Natural killer cell (primary cell): ENCODE data around the gene RALGPS2. TPM values are rescaled to one million over a fixed set of nuclear protein-coding genes. Genes with fewer than 3 reads are reported as not detected.
"Not testable (repeated sequence)": the region's sequence is repeated elsewhere in the genome, so short reads cannot be mapped to it uniquely, and the experiment has no call there.

Source experiments
- ATAC-seq, 3 donors: fragments of 150-1000 bp in 2 of 3; fragments of 200-7000 bp in 1 of 3; cut with Tn5 transposase; 1 replicate in 1 of 3; 2 replicates in 2 of 3; pipeline ENCODE4 v1.10.0; 2021; ENCODE audit warnings: mild to moderate bottlenecking in 2 of 3, moderate library complexity in 2 of 3
- DNase-seq, 2 donors: peaks; one replicate each; pipeline versions ENCODE4 v3.0.0 to v3.0.0-alpha.2; 2013 to 2021; ENCODE audit warnings: mixed read lengths in 1 of 2
- H3K27ac ChIP-seq: one replicate; pipeline ENCODE4 v1.5.1; 2013; ENCODE audit warnings: mild to moderate bottlenecking, low read length
- H3K27me3 ChIP-seq: one replicate; pipeline ENCODE4 v1.6.1; 2013; ENCODE audit warnings: low read length; ENCODE audit not compliant: control insufficient read depth, insufficient read depth
- H3K36me3 ChIP-seq: one replicate; pipeline ENCODE4 v1.6.1; 2013; ENCODE audit warnings: low read length; ENCODE audit not compliant: control insufficient read depth, insufficient read depth
- H3K4me1 ChIP-seq: one replicate; pipeline ENCODE4 v1.6.1; 2013; ENCODE audit warnings: low read length; ENCODE audit not compliant: control insufficient read depth, insufficient read depth
- H3K4me3 ChIP-seq: one replicate; pipeline ENCODE4 v1.5.1; 2013; ENCODE audit warnings: low read length
- H3K9me3 ChIP-seq: one replicate; pipeline ENCODE4 v1.6.1; 2013; ENCODE audit warnings: low read length; ENCODE audit not compliant: control insufficient read depth, insufficient read depth
- H3K27ac Mint-ChIP-seq, 2 donors: one replicate each; pipeline ENCODE4 v1.8.0; 2022; ENCODE audit warnings: mild to moderate bottlenecking in 2 of 2, mixed read lengths in 2 of 2, moderate library complexity in 1 of 2
- H3K27me3 Mint-ChIP-seq, 2 donors: one replicate each; pipeline ENCODE4 v1.8.0; 2022; ENCODE audit warnings: low read depth in 2 of 2, mixed read lengths in 2 of 2
- H3K36me3 Mint-ChIP-seq: one replicate; pipeline ENCODE4 v1.8.0; 2022; ENCODE audit warnings: mixed read lengths
- H3K4me1 Mint-ChIP-seq, 2 donors: one replicate each; pipeline ENCODE4 v1.8.0; 2022; ENCODE audit warnings: mixed read lengths in 2 of 2
- H3K4me3 Mint-ChIP-seq: one replicate; pipeline ENCODE4 v1.8.0; 2022; ENCODE audit warnings: mild to moderate bottlenecking, moderate library complexity, mixed read lengths
- H3K9me3 Mint-ChIP-seq, 2 donors: one replicate each; pipeline ENCODE4 v1.8.0; 2022; ENCODE audit warnings: mixed read lengths in 2 of 2
- WGBS: methylation state at CpG from one replicate; pipeline ENCODE4 v1.1.7; 2013; ENCODE audit warnings: missing lambda C conversion rate; ENCODE audit not compliant: insufficient coverage; 5-methylcytosine and 5-hydroxymethylcytosine counted together
- intact Hi-C: fragments of 100-400 bp; cut with micrococcal nuclease; formaldehyde crosslinking; loops from one replicate; pipeline ENCODE4 v1.14.2; 2022
- total RNA-seq, 4 donors: library from RNA; stranded (reverse); fragments of 120-200 nt in 1 of 4; gene quantifications; one replicate each; pipeline versions ENCODE4 v1.2.3 to v1.2.4, GENCODE V29; 2013 to 2022
- TF ChIP-seq, protein P1 (sequence below): fragments of 200-600 bp; IDR thresholded peaks from one replicate; pipeline ENCODE4 v1.8.0; 2022; ENCODE audit warnings: antibody characterized with exemption

The RALGPS2 gene
- total RNA-seq, 3 donors from 2014 or later (not counting 1 experiment from before 2014, with no cell fraction given) = 11.1 to 12.4 (median 11.8) TPM

DNA sequence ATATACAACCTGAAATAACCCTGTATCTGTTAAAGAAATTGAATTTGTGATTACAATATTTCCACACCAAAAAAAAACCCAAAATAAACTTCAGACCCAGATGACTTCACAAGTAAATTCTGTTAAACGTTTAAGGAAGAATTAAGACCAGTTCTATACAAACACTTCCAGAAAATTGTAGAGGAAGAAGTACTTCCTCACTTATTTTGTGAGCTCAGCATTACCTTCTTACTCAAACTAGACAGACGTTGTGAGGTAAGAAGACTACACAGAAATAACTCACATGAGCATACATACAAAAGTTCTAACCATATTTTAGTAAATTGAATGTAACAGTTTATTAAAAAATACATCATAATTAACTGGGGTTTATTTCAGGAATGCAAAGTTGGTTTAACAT is 18.8 kb downstream of the RALGPS2 start:
- no peaks in the 10 kb centered on the region for H3K4me1 ChIP-seq
- no peak overlapping the region for H3K4me3 ChIP-seq
- no peak overlapping the region for H3K4me3 Mint-ChIP-seq
- WGBS = 71% methylated on average over 1 of the region's 2 CpGs
- no peak for DNase-seq
- intact Hi-C loops = no loop called here
- no peaks in the 10 kb centered on the region for H3K36me3 ChIP-seq
- H3K9me3 Mint-ChIP-seq = no peaks in the 10 kb centered on the region
- H3K27me3 ChIP-seq = no peaks in the 10 kb centered on the region
- no peaks in the 10 kb centered on the region for H3K9me3 ChIP-seq
- TF ChIP-seq, protein P1, sequence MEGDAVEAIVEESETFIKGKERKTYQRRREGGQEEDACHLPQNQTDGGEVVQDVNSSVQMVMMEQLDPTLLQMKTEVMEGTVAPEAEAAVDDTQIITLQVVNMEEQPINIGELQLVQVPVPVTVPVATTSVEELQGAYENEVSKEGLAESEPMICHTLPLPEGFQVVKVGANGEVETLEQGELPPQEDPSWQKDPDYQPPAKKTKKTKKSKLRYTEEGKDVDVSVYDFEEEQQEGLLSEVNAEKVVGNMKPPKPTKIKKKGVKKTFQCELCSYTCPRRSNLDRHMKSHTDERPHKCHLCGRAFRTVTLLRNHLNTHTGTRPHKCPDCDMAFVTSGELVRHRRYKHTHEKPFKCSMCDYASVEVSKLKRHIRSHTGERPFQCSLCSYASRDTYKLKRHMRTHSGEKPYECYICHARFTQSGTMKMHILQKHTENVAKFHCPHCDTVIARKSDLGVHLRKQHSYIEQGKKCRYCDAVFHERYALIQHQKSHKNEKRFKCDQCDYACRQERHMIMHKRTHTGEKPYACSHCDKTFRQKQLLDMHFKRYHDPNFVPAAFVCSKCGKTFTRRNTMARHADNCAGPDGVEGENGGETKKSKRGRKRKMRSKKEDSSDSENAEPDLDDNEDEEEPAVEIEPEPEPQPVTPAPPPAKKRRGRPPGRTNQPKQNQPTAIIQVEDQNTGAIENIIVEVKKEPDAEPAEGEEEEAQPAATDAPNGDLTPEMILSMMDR = no peak
- H3K4me1 Mint-ChIP-seq = no peaks in the 10 kb centered on the region
- H3K27ac Mint-ChIP-seq = no peak overlapping the region
- no peak for ATAC-seq
- no peaks in the 10 kb centered on the region for H3K36me3 Mint-ChIP-seq
- H3K27ac ChIP-seq = no peak overlapping the region
- H3K27me3 Mint-ChIP-seq = no peaks in the 10 kb centered on the region

DNA sequence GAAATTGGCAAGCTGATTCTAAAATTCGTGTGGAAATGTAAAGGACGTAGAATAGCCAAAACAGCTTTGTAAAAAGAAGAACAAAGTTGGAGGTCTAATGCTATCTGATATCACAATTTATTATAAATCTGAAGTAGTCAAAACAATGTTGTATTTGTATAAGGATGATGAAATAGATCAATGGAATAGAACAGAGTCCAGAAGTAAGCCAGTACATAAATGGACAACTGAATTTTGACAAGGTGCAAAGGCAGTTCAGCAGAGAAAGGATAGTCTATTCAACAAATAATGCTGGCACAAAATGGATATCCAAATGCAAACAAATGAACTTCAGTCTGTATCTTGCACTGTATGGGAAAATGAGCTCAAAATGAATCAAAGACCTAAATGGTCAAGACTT is 20.2 kb downstream of the RALGPS2 start:
- Mint-ChIP-seq H3K4me1 (no peaks in the 10 kb centered on the region), H3K9me3 (no peaks in the 10 kb centered on the region), H3K36me3 (no peaks in the 10 kb centered on the region), H3K27ac (no peak overlapping the region), H3K27me3 (no peaks in the 10 kb centered on the region), H3K4me3 (no peak overlapping the region)
- intact Hi-C loops = no loop called here
- no peaks in the 10 kb centered on the region for H3K36me3 ChIP-seq
- H3K27ac ChIP-seq = no peak overlapping the region
- H3K4me1 ChIP-seq = no peaks in the 10 kb centered on the region
- H3K9me3 ChIP-seq = no peaks in the 10 kb centered on the region
- WGBS = 94% methylated on average over 2 of the region's 2 CpGs
- ATAC-seq (no peak), DNase-seq (no peak)
- TF ChIP-seq, protein P1 = no peak
- no peaks in the 10 kb centered on the region for H3K27me3 ChIP-seq
- H3K4me3 ChIP-seq = no peak overlapping the region

DNA sequence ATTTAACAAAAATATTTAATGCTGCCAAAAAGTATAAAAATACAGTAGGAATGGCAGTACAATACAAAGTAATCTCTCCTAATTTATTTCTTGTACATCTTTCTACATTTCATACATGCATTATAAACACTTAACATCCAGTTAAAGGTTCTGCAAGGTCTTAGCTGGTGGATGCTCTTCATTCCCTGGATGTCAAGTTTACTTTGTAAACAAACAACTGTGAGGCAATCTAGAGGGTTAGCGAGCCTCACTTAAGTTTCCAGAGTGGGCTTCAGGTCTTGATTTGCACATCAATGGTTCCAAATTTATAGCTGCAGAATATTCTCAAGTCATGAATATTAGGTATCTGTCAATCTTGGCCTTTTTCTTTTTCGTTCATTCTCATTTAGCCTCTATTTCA is 21.3 kb downstream of the RALGPS2 start:
- no peaks in the 10 kb centered on the region for H3K4me1 ChIP-seq
- no peak for DNase-seq
- no peaks in the 10 kb centered on the region for H3K36me3 ChIP-seq
- WGBS = 95% methylated on average over 2 of the region's 2 CpGs
- TF ChIP-seq, protein P1 = no peak
- H3K27me3 ChIP-seq = no peaks in the 10 kb centered on the region
- no peak overlapping the region for H3K27ac ChIP-seq
- no peaks in the 10 kb centered on the region for H3K9me3 Mint-ChIP-seq
- H3K4me3 Mint-ChIP-seq = no peak overlapping the region
- no peaks in the 10 kb centered on the region for H3K4me1 Mint-ChIP-seq
- no peak overlapping the region for H3K27ac Mint-ChIP-seq
- H3K9me3 ChIP-seq = no peaks in the 10 kb centered on the region
- no peaks in the 10 kb centered on the region for H3K27me3 Mint-ChIP-seq
- intact Hi-C loops = no loop called here
- H3K4me3 ChIP-seq = no peak overlapping the region
- no peak for ATAC-seq
- H3K36me3 Mint-ChIP-seq = no peaks in the 10 kb centered on the region

DNA sequence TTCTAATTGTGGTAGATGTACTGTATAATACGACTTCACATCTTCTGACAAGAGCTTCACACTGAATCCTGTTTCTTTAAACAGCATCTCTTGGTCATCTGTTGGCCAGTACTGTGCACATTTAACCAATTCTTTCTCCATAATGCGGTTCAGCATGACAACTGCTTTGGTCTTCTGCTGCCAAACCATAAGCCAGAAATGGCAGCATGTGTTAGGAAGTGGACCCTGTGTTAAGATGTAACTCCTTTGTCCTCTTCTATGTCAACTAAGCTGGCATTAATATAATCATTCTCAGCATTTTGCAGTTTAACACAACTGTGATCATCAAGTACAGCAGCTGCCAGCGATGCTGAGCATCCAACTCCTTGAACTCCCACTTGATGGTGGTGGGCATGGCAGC is 22.3 kb downstream of the RALGPS2 start:
- intact Hi-C loops, H3K27ac Mint-ChIP-seq, DNase-seq: not testable (repeated sequence)

More for the DNA sequence above, 22.3 kb downstream of the RALGPS2 start:
- H3K27me3 Mint-ChIP-seq, H3K4me3 Mint-ChIP-seq, H3K4me1 ChIP-seq, H3K9me3 ChIP-seq, H3K36me3 Mint-ChIP-seq, H3K9me3 Mint-ChIP-seq, ATAC-seq, H3K27me3 ChIP-seq, H3K4me3 ChIP-seq, H3K36me3 ChIP-seq, H3K27ac ChIP-seq, H3K4me1 Mint-ChIP-seq: not testable (repeated sequence)
- 85% methylated on average over 2 of the region's 3 CpGs for WGBS
